ENCODE measurements around the gene SCN3A.

GRCh38 chr2:165239856-165240515 is 36.1 kb upstream of the SCN3A start:
- TF ChIP-seq CTCF (IDR thresholded peaks at IDR 0.05; ENCODE audit: low read depth, low read length, poor library complexity, severe bottlenecking): no peak
- TF ChIP-seq EZH2phosphoT487 (IDR thresholded peaks at IDR 0.05; ENCODE audit: borderline replicate concordance, low read length): no peak

Data from DOHH2 (cell line).